NOMO-1 (cell line): ENCODE results near the gene PHF21A.
A peak's percentile ranks its signal among the peaks of the same experiment; 100 is the strongest.
"Not testable (repeated sequence)": the region's sequence is repeated elsewhere in the genome, so short reads cannot be mapped to it uniquely, and the experiment has no call there.

Source experiments
- DNase-seq, 2 experiments: peaks; one replicate each; lab custom pipeline; 2025; ENCODE audit not compliant: unreplicated experiment in 2 of 2; lab: John Stamatoyannopoulos, UW

PHF21A gene

GRCh38 chr11:46038529-46038928 lies 82.7 kb downstream of the PHF21A start:
- no peak for DNase-seq

GRCh38 chr11:46036969-46037368 lies 84.3 kb downstream of the PHF21A start:
- no peak for DNase-seq

- DNase-seq = no peak
Measured at GRCh38 chr11:46036009-46036408, 85.2 kb downstream of the PHF21A start.

- DNase-seq = no peak
Measured at GRCh38 chr11:46034041-46034440, 87.2 kb downstream of the PHF21A start.

GRCh38 chr11:46026606-46027293 lies 94.5 kb downstream of the PHF21A start:
- DNase-seq = no peak

- no peak for DNase-seq
Measured at GRCh38 chr11:46020084-46020599, 101.1 kb downstream of the PHF21A start.

- DNase-seq = no peak
Measured at GRCh38 chr11:46018651-46019050, 102.6 kb downstream of the PHF21A start.

- no peak for DNase-seq
Measured at GRCh38 chr11:46017341-46017740, 103.9 kb downstream of the PHF21A start.

GRCh38 chr11:46015941-46016340 lies 105.3 kb downstream of the PHF21A start:
- DNase-seq = no peak

GRCh38 chr11:46014168-46014567 lies 107.1 kb downstream of the PHF21A start:
- DNase-seq = not testable (repeated sequence)

GRCh38 chr11:46012185-46012584 lies 109.1 kb downstream of the PHF21A start:
- DNase-seq = no peak

GRCh38 chr11:46010100-46010499 lies 111.2 kb downstream of the PHF21A start:
- DNase-seq = no peak

- DNase-seq = peak in 1 of 2 experiments; percentile 6
Measured at GRCh38 chr11:46009647-46010046, 111.6 kb downstream of the PHF21A start.

- DNase-seq = peak; percentile 46 to 81
Measured at GRCh38 chr11:46006418-46007070, 114.7 kb downstream of the PHF21A start.

GRCh38 chr11:46003572-46003971 lies 117.7 kb downstream of the PHF21A start:
- peak; percentile 18 to 72 for DNase-seq

- no peak for DNase-seq
Measured at GRCh38 chr11:46002189-46002588, 119.1 kb downstream of the PHF21A start.

- DNase-seq = no peak
Measured at GRCh38 chr11:46001448-46001914, 119.8 kb downstream of the PHF21A start.

GRCh38 chr11:45997599-45997998 lies 123.7 kb downstream of the PHF21A start:
- DNase-seq = no peak

- no peak for DNase-seq
Measured at GRCh38 chr11:45995342-45995734, 125.9 kb downstream of the PHF21A start.

- DNase-seq = no peak
Measured at GRCh38 chr11:45994371-45995341, 126.6 kb downstream of the PHF21A start.

- no peak for DNase-seq
Measured at GRCh38 chr11:45993531-45994001, 127.7 kb downstream of the PHF21A start.
